Astrocyte (in vitro differentiated cells and primary cell): Measurements from ENCODE around the gene ARID5B. TPM values are rescaled to one million over a fixed set of nuclear protein-coding genes. Genes with fewer than 3 reads are reported as not detected.

Experiments
- DNase-seq: peaks from one replicate; pipeline ENCODE4 v3.0.0-alpha.2; 2010; ENCODE audit warnings: low read depth
- FAIRE-seq: peaks from 2 replicates; lab custom pipeline; 2011; peaks lifted over from hg19 to GRCh38; lab: Jason Lieb, UNC
- H2AFZ ChIP-seq: 2 replicates; pipeline ENCODE4 v1.6.0; 2012; ENCODE audit warnings: low read depth, low read length, inconsistent platforms
- H3K27ac ChIP-seq: 2 replicates; pipeline ENCODE4 v1.5.1; 2011; ENCODE audit warnings: low read depth, low read length, inconsistent platforms
- H3K27me3 ChIP-seq: 2 replicates; pipeline ENCODE4 v1.6.0; 2011; ENCODE audit warnings: low read length, inconsistent platforms; ENCODE audit not compliant: insufficient read depth
- H3K36me3 ChIP-seq: 2 replicates; pipeline ENCODE4 v1.5.1; 2011; ENCODE audit warnings: low read length, inconsistent platforms; ENCODE audit not compliant: insufficient read depth
- H3K4me1 ChIP-seq: 2 replicates; pipeline ENCODE4 v1.5.1; 2011; ENCODE audit warnings: low read length, inconsistent platforms; ENCODE audit not compliant: insufficient read depth
- H3K4me2 ChIP-seq: 2 replicates; pipeline ENCODE4 v1.6.0; 2012; ENCODE audit warnings: low read length, inconsistent platforms
- H3K4me3 ChIP-seq: 2 replicates; pipeline ENCODE4 v1.5.1; 2011; ENCODE audit warnings: low read depth, mild to moderate bottlenecking, low read length, inconsistent platforms; ENCODE audit not compliant: insufficient read depth
- H3K79me2 ChIP-seq: 2 replicates; pipeline ENCODE4 v1.6.0; 2012; ENCODE audit warnings: mild to moderate bottlenecking, low read length, inconsistent platforms; ENCODE audit not compliant: insufficient read depth
- H3K9ac ChIP-seq: 2 replicates; pipeline ENCODE4 v1.6.0; 2012; ENCODE audit warnings: mild to moderate bottlenecking, low read length, inconsistent platforms
- H3K9me3 ChIP-seq: 2 replicates; pipeline ENCODE4 v1.5.1; 2012; ENCODE audit warnings: low read depth, mild to moderate bottlenecking, low read length, inconsistent platforms; ENCODE audit not compliant: insufficient read depth
- H4K20me1 ChIP-seq: 2 replicates; pipeline ENCODE4 v1.6.0; 2012; ENCODE audit warnings: low read length, inconsistent platforms; ENCODE audit not compliant: insufficient read depth
- H3K27ac Mint-ChIP-seq: one replicate; pipeline ENCODE4 v1.8.0; 2021; ENCODE audit warnings: mild to moderate bottlenecking, mixed read lengths; ENCODE audit not compliant: unreplicated experiment
- H3K27me3 Mint-ChIP-seq: one replicate; pipeline ENCODE4 v1.8.0; 2021; ENCODE audit warnings: low read depth, mixed read lengths; ENCODE audit not compliant: unreplicated experiment
- H3K36me3 Mint-ChIP-seq: one replicate; pipeline ENCODE4 v1.8.0; 2021; ENCODE audit warnings: low read depth, mixed read lengths; ENCODE audit not compliant: unreplicated experiment
- H3K4me1 Mint-ChIP-seq: one replicate; pipeline ENCODE4 v1.8.0; 2021; ENCODE audit warnings: low read depth, mixed read lengths; ENCODE audit not compliant: unreplicated experiment
- H3K4me3 Mint-ChIP-seq: one replicate; pipeline ENCODE4 v1.8.0; 2021; ENCODE audit warnings: mild to moderate bottlenecking, moderate library complexity, mixed read lengths; ENCODE audit not compliant: unreplicated experiment
- H3K9me3 Mint-ChIP-seq: one replicate; pipeline ENCODE4 v1.8.0; 2021; ENCODE audit warnings: mild to moderate bottlenecking, mixed read lengths; ENCODE audit not compliant: unreplicated experiment
- EZH2 ChIP-seq: IDR thresholded peaks from 2 replicates; pipeline ENCODE4 v1.6.1; 2012; ENCODE audit warnings: mild to moderate bottlenecking, low read length, inconsistent platforms; ENCODE audit not compliant: insufficient read depth
- total RNA-seq: library from RNA; stranded (reverse); gene quantifications from 2 replicates; pipeline ENCODE4 v1.2.1, GENCODE V29; 2021
- TF ChIP-seq, protein P1 (sequence below): IDR thresholded peaks from 2 replicates; pipeline ENCODE4 v1.5.1; 2011; ENCODE audit warnings: low read depth, mild to moderate bottlenecking, inconsistent platforms, low read length, moderate library complexity; ENCODE audit not compliant: insufficient read depth

ARID5B gene
- total RNA-seq, 1 donor from 2014 or later: 66.0 TPM

DNA sequence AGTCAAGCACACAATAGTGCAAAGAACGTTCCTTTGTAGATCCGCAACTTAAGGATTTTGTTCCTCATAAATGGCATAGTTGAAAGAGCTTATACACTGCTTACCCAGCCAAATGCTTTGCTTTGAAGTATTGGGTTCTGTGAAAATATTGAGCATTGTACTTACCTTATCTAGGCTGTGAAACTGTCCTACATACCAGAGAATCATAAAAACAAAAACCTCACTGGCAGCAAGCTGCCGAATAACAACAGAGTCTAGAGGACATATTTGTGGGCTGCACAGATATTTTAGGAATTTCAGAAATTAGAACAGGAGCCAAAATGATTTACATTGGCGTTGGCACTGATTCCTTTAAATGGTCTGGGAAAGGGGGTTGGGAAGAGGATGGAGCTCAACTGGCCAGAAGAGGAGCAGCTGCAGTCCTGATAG lies 192.4 kb downstream of the ARID5B start:
- Mint-ChIP-seq H3K27me3 (no peaks in the 10 kb centered on the region), H3K27ac (peak overlapping the region; percentile 92), H3K4me1 (peaks cover 53% of the 10 kb centered on the region), H3K4me3 (peak overlapping the region; percentile 21), H3K9me3 (peaks cover 5% of the 10 kb centered on the region), H3K36me3 (peaks cover 21% of the 10 kb centered on the region)
- Histone ChIP-seq H3K27ac (peak overlapping the region; percentile 76), H3K9me3 (no peaks in the 10 kb centered on the region), H2AFZ (no peak overlapping the region), H3K4me2 (peak overlapping the region; percentile 72), H3K9ac (peak overlapping the region; percentile 38), H3K4me1 (peaks cover 43% of the 10 kb centered on the region), H4K20me1 (peaks cover 11% of the 10 kb centered on the region), H3K4me3 (no peak overlapping the region), H3K36me3 (peaks cover 41% of the 10 kb centered on the region), H3K79me2 (peaks cover 50% of the 10 kb centered on the region), H3K27me3 (no peaks in the 10 kb centered on the region)
- TF ChIP-seq EZH2: no peak
- TF ChIP-seq, protein P1, sequence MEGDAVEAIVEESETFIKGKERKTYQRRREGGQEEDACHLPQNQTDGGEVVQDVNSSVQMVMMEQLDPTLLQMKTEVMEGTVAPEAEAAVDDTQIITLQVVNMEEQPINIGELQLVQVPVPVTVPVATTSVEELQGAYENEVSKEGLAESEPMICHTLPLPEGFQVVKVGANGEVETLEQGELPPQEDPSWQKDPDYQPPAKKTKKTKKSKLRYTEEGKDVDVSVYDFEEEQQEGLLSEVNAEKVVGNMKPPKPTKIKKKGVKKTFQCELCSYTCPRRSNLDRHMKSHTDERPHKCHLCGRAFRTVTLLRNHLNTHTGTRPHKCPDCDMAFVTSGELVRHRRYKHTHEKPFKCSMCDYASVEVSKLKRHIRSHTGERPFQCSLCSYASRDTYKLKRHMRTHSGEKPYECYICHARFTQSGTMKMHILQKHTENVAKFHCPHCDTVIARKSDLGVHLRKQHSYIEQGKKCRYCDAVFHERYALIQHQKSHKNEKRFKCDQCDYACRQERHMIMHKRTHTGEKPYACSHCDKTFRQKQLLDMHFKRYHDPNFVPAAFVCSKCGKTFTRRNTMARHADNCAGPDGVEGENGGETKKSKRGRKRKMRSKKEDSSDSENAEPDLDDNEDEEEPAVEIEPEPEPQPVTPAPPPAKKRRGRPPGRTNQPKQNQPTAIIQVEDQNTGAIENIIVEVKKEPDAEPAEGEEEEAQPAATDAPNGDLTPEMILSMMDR: no peak
- peak; percentile 58 for FAIRE-seq
- peak; percentile 90 for DNase-seq

DNA sequence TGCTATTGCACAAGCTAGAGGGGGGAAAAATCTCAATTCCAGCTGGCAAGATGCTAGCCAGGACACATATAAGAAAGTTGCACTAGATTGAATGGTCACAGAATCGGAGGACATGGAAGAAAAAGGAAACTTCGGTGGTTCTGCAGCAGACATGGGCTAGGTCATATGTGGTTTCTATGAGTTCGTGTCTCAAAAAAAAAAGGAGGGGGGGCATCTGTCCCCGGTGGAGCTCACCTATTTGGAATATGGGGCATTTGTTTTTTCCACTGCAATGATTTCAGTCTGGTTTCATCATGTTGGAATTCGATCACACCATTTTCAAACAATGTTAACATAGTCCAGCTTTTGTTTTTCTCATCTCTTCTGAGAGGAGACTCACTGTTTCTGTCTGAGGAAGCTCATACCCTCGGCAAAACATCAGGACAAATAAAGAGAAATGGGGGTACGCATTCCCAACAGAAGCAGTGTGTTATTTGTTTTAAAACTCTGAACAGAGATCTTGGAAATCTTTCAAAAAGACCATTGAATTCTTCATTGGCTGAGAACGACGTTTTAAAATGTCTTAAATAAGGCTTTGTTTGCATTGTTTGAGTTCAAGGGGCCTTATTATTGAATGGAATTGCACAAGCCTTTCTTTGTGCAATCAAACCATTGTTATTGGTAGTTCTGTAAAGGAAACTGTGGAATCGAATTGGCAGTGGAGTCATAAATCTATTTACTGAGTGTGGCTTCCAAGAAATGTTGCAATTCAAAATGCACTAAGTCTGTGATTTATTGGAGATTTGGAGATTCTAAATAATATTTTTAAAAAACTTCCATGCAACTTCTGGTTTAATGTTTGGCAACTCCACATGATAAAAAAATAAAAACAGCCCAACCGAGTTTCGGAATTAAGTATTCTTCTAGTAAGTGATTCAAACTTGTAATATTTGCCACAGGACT lies 194.0 kb downstream of the ARID5B start:
- H3K27me3 ChIP-seq: no peaks in the 10 kb centered on the region
- H3K9ac ChIP-seq: peak overlapping the region; percentile 59
- H3K36me3 ChIP-seq: peaks cover 28% of the 10 kb centered on the region
- peak overlapping the region; percentile 18 for H3K4me3 ChIP-seq
- FAIRE-seq (peak; percentile 52), DNase-seq (peak; percentile 71)
- peaks cover 19% of the 10 kb centered on the region for H3K36me3 Mint-ChIP-seq
- peaks cover 43% of the 10 kb centered on the region for H3K79me2 ChIP-seq
- peak overlapping the region; percentile 96 for H3K27ac Mint-ChIP-seq
- peaks cover 43% of the 10 kb centered on the region for H3K4me1 ChIP-seq
- H4K20me1 ChIP-seq: peaks cover 11% of the 10 kb centered on the region
- peaks cover 51% of the 10 kb centered on the region for H3K4me1 Mint-ChIP-seq
- no peaks in the 10 kb centered on the region for H3K27me3 Mint-ChIP-seq
- H2AFZ ChIP-seq: no peak overlapping the region
- TF ChIP-seq EZH2: no peak
- TF ChIP-seq, protein P1: no peak
- H3K4me2 ChIP-seq: peak overlapping the region; percentile 70
- no peaks in the 10 kb centered on the region for H3K9me3 ChIP-seq
- peak overlapping the region; percentile 56 for H3K4me3 Mint-ChIP-seq
- peak overlapping the region; percentile 76 for H3K27ac ChIP-seq
- peaks cover 5% of the 10 kb centered on the region for H3K9me3 Mint-ChIP-seq
